HepG2 (cell line): ENCODE results near the gene SMIM36. TPM values are rescaled to one million over a fixed set of nuclear protein-coding genes. Genes with fewer than 3 reads are reported as not detected.

Experiments
- CEBPG ChIP-seq: IDR thresholded peaks from 2 replicates; pipeline ENCODE4 v1.6.1; 2016
- DPF2 ChIP-seq: sonication (generic); formaldehyde crosslinking; IDR thresholded peaks from 2 replicates; pipeline ENCODE4 v1.4.0; 2020; ENCODE audit warnings: mild to moderate bottlenecking, low read depth, missing genetic modification reagents, borderline replicate concordance
- FOXA3 ChIP-seq: IDR thresholded peaks from 2 replicates; pipeline ENCODE4 v1.6.1; 2016; ENCODE audit warnings: missing genetic modification reagents, missing compliant biosample characterization
- FOXP1 ChIP-seq, 2 experiments: fragments of 450-650 bp in 1 of 2; IDR thresholded peaks; 2 replicates each; pipeline ENCODE4 v1.6.1; 2017 to 2018; ENCODE audit warnings: antibody characterized with exemption in 1 of 2
- IRF2 ChIP-seq: IDR thresholded peaks from 2 replicates; pipeline ENCODE4 v1.6.1; 2018; ENCODE audit warnings: missing genetic modification reagents, missing compliant biosample characterization
- MED1 ChIP-seq: sonication (generic); formaldehyde crosslinking; IDR thresholded peaks from 2 replicates; pipeline ENCODE4 v1.4.0; 2020; ENCODE audit warnings: missing genetic modification reagents
- NCOA2 ChIP-seq: sonication (generic); formaldehyde crosslinking; IDR thresholded peaks from 2 replicates; pipeline ENCODE4 v1.8.0; 2022; ENCODE audit warnings: inconsistent platforms
- NFIB ChIP-seq: sonication (generic); formaldehyde crosslinking; IDR thresholded peaks from 2 replicates; pipeline ENCODE4 v1.9.0; 2021; ENCODE audit warnings: missing genetic modification reagents, mild to moderate bottlenecking, borderline replicate concordance
- NFYC ChIP-seq: IDR thresholded peaks from 2 replicates; pipeline ENCODE4 v1.6.1; 2016; ENCODE audit warnings: missing genetic modification reagents, missing compliant biosample characterization
- PHF21A ChIP-seq: sonication (generic); formaldehyde crosslinking; IDR thresholded peaks from 2 replicates; pipeline ENCODE4 v1.5.0; 2020; ENCODE audit warnings: mild to moderate bottlenecking, missing genetic modification reagents
- RCOR2 ChIP-seq: IDR thresholded peaks from 2 replicates; pipeline ENCODE4 v1.6.1; 2016; ENCODE audit warnings: missing biosample characterization, missing genetic modification reagents
- SIN3A ChIP-seq: IDR thresholded peaks from 2 replicates; pipeline ENCODE4 v1.6.1; 2011; ENCODE audit warnings: low read depth, mild to moderate bottlenecking, control low read depth, low read length, borderline replicate concordance
- ZFP1 ChIP-seq: IDR thresholded peaks from 2 replicates; pipeline ENCODE4 v1.6.1; 2016
- ZFP62 ChIP-seq: sonication (generic); formaldehyde crosslinking; IDR thresholded peaks from 2 replicates; pipeline ENCODE4 v1.4.0; 2020; ENCODE audit warnings: missing genetic modification reagents
- ZFX ChIP-seq: sonication (generic); formaldehyde crosslinking; IDR thresholded peaks from 2 replicates; pipeline ENCODE4 v1.4.0; 2020; ENCODE audit warnings: mild to moderate bottlenecking, low read depth, missing genetic modification reagents, moderate library complexity
- ZFYVE20 ChIP-seq: sonication (generic); formaldehyde crosslinking; IDR thresholded peaks from 2 replicates; pipeline ENCODE4 v1.8.0; 2023; ENCODE audit warnings: low read depth, mild to moderate bottlenecking, moderate library complexity, missing genetic modification reagents, borderline replicate concordance
- ZNF205 ChIP-seq: IDR thresholded peaks from 2 replicates; pipeline ENCODE4 v1.6.1; 2018; ENCODE audit warnings: missing biosample characterization, missing genetic modification reagents
- ZNF234 ChIP-seq: sonication (generic); formaldehyde crosslinking; conservative IDR thresholded peaks from 2 replicates; pipeline ENCODE4 v1.5.1; 2020; ENCODE audit warnings: mild to moderate bottlenecking, missing genetic modification reagents
- ZNF543 ChIP-seq: sonication (generic); formaldehyde crosslinking; IDR thresholded peaks from 2 replicates; pipeline ENCODE4 v1.4.0; 2020; ENCODE audit warnings: mild to moderate bottlenecking, missing genetic modification reagents
- polyA plus RNA-seq, 8 experiments: library from polyadenylated mRNA; depleted of rRNA in 3 of 8; stranded (reverse) in 7 of 8; unstranded in 1 of 8; fragments of >200 nt; fragmentation: Illumina TruSeq in 4 of 8; extraction: Trizol in 4 of 8; gene quantifications; 2 replicates each; pipeline versions ENCODE4 v1.2.1 to v1.2.3, GENCODE V29; 2011 to 2016; ENCODE audit warnings: low read depth in 4 of 8, missing spikeins in 1 of 8, mixed read lengths in 1 of 8; ENCODE audit not compliant: insufficient read depth in 1 of 8
- total RNA-seq, 5 experiments: library from RNA; depleted of rRNA; stranded (reverse); fragments of >200 nt; fragmentation: Illumina TruSeq; extraction: Trizol; gene quantifications; 2 replicates each; pipeline ENCODE4 v1.2.3, GENCODE V29; 2016; ENCODE audit warnings: low read depth in 1 of 5
- TF ChIP-seq, protein P1 (sequence below), 2 experiments: fragments of 450-650 bp in 1 of 2; sonication (generic) in 1 of 2; formaldehyde crosslinking; IDR thresholded peaks; 2 replicates each; pipeline versions ENCODE4 v1.5.0 to v1.8.0; 2020 to 2022; ENCODE audit warnings: mild to moderate bottlenecking in 1 of 2, missing genetic modification reagents in 1 of 2
- TF ChIP-seq, protein P2 (sequence below): sonication (generic); formaldehyde crosslinking; IDR thresholded peaks from 2 replicates; pipeline ENCODE4 v1.4.0; 2020; ENCODE audit warnings: missing genetic modification reagents
- TF ChIP-seq, protein P3 (sequence below): sonication (generic); IDR thresholded peaks from 2 replicates; pipeline ENCODE4 v1.6.1; 2016; ENCODE audit warnings: low read depth, borderline replicate concordance
- TF ChIP-seq, protein P4 (sequence below): sonication (generic); formaldehyde crosslinking; conservative IDR thresholded peaks from 2 replicates; pipeline ENCODE4 v1.4.0; 2020; ENCODE audit warnings: missing genetic modification reagents
- TF ChIP-seq, protein P5 (sequence below): sonication (generic); formaldehyde crosslinking; IDR thresholded peaks from 2 replicates; pipeline ENCODE4 v1.4.0; 2020; ENCODE audit warnings: missing genetic modification reagents

Gene SMIM36
- total and polyA plus RNA-seq, 2 of the 13 experiments (the other 11 are each of a cell fraction or from before 2014, with no cell fraction given) = not detected

DNA sequence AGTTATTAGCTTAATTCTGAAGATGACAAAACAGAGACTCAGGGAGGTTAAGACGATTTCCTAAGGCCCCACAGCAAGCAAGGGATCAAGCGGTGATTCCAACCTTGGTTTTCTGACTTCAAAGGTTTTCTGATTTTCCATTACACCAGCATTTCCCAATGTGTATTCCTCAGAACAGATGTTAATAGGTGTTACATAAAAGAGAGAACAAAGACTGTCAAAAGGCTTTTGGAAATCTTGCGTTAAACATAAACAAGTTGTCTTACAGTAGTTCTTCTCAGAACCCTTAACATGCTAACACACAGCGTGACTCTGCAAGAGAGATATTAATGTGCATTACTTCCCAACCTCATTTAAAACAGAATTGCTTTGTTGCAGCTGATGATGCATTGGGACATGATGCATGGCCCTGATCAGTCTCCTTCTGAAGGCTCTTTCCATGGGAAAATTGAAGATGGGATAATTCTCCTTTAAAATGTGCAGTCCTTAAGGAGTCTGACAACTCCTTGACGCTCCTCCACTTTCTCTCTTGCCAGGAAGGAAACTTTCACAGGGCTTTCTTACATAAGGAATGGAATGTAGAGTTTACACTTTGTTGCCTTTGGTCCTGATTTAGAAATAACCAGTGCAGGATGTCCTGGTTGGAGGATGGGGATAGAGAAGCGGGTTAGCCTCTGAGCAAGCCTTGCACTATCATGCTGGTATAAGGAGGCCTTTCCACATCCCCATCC is 68.1 kb downstream of the SMIM36 start (continued):
- TF ChIP-seq CEBPG (peak; percentile 44), ZNF205 (peak; percentile 92), DPF2 (CRISPR knock-in tag) (no peak), ZFP1 (CRISPR knock-in tag) (peak; percentile 51; the same call in 1 of the 2 replicates), PHF21A (CRISPR knock-in tag) (peak; percentile 41; the same call in 1 of the 2 replicates), ZFX (CRISPR knock-in tag) (peak; percentile 16; the same call in 1 of the 2 replicates), SIN3A (no peak), IRF2 (0 out of 2 replicates have a peak, but pooled peaks have one; percentile 13), NCOA2 (CRISPR knock-in tag) (peak; percentile 60), ZNF543 (CRISPR knock-in tag) (0 out of 2 replicates have a peak, but pooled peaks have one; percentile 12), FOXA3 (CRISPR knock-in tag) (peak; percentile 47), NFYC (0 out of 2 replicates have a peak, but pooled peaks have one; percentile 15), ZFYVE20 (CRISPR knock-in tag) (no peak), MED1 (CRISPR knock-in tag) (peak; percentile 55; the same call in 1 of the 2 replicates), ZFP62 (no peak), RCOR2 (0 out of 2 replicates have a peak, but pooled peaks have one; percentile 42), ZNF234 (no peak), NFIB (CRISPR knock-in tag) (no peak), FOXP1 (IDR thresholded peaks at IDR 0.05) (no peak), FOXP1 (CRISPR knock-in tag; IDR thresholded peaks at IDR 0.05) (peak; percentile 13; the same call in 1 of the 2 replicates)
- TF ChIP-seq, protein P1, sequence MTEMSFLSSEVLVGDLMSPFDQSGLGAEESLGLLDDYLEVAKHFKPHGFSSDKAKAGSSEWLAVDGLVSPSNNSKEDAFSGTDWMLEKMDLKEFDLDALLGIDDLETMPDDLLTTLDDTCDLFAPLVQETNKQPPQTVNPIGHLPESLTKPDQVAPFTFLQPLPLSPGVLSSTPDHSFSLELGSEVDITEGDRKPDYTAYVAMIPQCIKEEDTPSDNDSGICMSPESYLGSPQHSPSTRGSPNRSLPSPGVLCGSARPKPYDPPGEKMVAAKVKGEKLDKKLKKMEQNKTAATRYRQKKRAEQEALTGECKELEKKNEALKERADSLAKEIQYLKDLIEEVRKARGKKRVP (CRISPR knock-in tag; IDR thresholded peaks at IDR 0.05) = no peak
- TF ChIP-seq, protein P2, sequence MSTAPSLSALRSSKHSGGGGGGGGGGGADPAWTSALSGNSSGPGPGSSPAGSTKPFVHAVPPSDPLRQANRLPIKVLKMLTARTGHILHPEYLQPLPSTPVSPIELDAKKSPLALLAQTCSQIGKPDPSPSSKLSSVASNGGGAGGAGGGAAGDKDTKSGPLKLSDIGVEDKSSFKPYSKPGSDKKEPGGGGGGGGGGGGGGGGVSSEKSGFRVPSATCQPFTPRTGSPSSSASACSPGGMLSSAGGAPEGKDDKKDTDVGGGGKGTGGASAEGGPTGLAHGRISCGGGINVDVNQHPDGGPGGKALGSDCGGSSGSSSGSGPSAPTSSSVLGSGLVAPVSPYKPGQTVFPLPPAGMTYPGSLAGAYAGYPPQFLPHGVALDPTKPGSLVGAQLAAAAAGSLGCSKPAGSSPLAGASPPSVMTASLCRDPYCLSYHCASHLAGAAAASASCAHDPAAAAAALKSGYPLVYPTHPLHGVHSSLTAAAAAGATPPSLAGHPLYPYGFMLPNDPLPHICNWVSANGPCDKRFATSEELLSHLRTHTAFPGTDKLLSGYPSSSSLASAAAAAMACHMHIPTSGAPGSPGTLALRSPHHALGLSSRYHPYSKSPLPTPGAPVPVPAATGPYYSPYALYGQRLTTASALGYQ (CRISPR knock-in tag) = 0 out of 2 replicates have a peak, but pooled peaks have one; percentile 53
- TF ChIP-seq, protein P3, sequence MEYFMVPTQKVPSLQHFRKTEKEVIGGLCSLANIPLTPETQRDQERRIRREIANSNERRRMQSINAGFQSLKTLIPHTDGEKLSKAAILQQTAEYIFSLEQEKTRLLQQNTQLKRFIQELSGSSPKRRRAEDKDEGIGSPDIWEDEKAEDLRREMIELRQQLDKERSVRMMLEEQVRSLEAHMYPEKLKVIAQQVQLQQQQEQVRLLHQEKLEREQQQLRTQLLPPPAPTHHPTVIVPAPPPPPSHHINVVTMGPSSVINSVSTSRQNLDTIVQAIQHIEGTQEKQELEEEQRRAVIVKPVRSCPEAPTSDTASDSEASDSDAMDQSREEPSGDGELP = peak; percentile 44; the same call in 1 of the 2 replicates
- TF ChIP-seq, protein P4, sequence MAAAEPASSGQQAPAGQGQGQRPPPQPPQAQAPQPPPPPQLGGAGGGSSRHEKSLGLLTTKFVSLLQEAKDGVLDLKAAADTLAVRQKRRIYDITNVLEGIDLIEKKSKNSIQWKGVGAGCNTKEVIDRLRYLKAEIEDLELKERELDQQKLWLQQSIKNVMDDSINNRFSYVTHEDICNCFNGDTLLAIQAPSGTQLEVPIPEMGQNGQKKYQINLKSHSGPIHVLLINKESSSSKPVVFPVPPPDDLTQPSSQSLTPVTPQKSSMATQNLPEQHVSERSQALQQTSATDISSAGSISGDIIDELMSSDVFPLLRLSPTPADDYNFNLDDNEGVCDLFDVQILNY (CRISPR knock-in tag) = no peak
- TF ChIP-seq, protein P5, sequence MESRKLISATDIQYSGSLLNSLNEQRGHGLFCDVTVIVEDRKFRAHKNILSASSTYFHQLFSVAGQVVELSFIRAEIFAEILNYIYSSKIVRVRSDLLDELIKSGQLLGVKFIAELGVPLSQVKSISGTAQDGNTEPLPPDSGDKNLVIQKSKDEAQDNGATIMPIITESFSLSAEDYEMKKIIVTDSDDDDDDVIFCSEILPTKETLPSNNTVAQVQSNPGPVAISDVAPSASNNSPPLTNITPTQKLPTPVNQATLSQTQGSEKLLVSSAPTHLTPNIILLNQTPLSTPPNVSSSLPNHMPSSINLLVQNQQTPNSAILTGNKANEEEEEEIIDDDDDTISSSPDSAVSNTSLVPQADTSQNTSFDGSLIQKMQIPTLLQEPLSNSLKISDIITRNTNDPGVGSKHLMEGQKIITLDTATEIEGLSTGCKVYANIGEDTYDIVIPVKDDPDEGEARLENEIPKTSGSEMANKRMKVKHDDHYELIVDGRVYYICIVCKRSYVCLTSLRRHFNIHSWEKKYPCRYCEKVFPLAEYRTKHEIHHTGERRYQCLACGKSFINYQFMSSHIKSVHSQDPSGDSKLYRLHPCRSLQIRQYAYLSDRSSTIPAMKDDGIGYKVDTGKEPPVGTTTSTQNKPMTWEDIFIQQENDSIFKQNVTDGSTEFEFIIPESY (CRISPR knock-in tag) = no peak
